ENCODE results near the gene TNFRSF6B. TPM values are rescaled to one million over a fixed set of nuclear protein-coding genes. Genes with fewer than 3 reads are reported as not detected.

Gene TNFRSF6B
- total RNA-seq, 1 donor, result 0.36 TPM

GRCh38 chr20:63653041-63653973, 43.1 kb upstream of the TNFRSF6B start, which contains the start of gene STMN3:
Gene STMN3, minus strand, starts transcription at chr20:63653424. Its CDS starts 79 bp downstream, at chr20:63653345.
- peak; percentile 87 for DNase-seq (ENCODE audit: low read depth)
- peak within 1 kb of the TSS; percentile 70 for H3K4me3 ChIP-seq (ENCODE audit: low read depth, low read length)

DNA sequence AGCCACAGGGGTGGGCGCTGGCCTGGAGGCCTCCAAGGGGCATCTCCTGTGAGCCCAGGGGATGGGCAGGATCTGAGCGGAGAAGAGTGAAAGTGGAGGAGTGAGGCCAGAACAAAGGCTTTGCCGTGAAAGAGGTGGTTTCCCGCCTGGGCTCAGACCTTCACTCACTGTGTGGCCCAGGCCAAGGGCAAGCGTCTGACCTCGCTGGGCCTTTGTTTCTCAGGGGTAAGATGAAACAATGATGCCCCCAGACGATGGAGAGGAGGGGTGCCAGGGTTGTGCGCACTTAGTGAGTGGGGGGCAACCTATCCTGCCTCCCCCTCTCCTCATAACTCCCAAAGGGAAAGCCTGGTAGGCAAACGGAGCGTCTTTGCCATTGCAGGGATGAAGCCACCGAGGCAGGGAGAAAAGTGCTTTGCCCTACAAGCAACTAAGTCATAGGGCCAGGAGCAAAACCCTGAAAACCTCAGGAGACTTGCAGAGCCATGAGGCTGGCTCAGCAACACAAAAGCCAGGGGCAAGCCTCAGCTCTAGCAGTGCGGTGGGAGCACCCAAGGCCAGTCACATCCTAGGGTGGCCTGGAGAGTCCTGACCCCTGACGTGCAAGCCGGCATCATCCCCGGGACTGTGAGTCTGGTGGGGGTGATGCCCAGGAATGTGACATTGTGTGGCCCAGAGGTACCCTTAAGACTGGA, 42.3 kb upstream of the TNFRSF6B start:
- H3K4me3 ChIP-seq (ENCODE audit: low read depth, low read length), result peak overlapping the region; percentile 56
- TF ChIP-seq CTCF (IDR thresholded peaks at IDR 0.05; ENCODE audit: insufficient read depth, low read length), result no peak
- DNase-seq (ENCODE audit: low read depth), result no peak

More at GRCh38 chr20:63653041-63653973, 43.1 kb upstream of the TNFRSF6B start, which contains the start of gene STMN3:
- no peak for TF ChIP-seq CTCF (IDR thresholded peaks at IDR 0.05; ENCODE audit: insufficient read depth, low read length)

- TF ChIP-seq CTCF (IDR thresholded peaks at IDR 0.05; ENCODE audit: insufficient read depth, low read length), result no peak
- no peak for DNase-seq (ENCODE audit: low read depth)
- no peak overlapping the region for H3K4me3 ChIP-seq (ENCODE audit: low read depth, low read length)
These were observed 41.2 kb upstream of the TNFRSF6B start for GRCh38 chr20:63655249-63655648.

DNA sequence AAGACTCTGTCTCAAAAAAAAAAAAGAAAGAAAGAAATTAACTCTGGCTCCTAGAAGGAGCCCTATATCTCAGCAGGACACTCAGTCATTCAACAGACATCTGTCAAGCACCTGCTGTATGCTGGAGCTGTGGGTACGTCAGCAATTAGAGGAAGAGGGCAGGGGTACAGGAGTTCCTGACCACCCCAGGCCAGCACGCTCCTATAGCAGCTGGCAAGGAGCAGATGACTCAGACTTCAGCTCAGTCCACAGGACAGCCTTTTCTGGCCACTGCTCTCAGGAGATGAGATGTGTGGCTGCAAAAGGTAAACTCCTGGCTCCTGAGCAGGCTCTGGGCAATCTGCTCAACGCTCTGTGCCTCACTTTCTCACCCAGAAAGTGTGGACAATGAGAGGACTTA, 40.0 kb upstream of the TNFRSF6B start:
- H3K4me3 ChIP-seq (ENCODE audit: low read depth, low read length), result no peak overlapping the region
- DNase-seq (ENCODE audit: low read depth), result no peak
- TF ChIP-seq CTCF (IDR thresholded peaks at IDR 0.05; ENCODE audit: insufficient read depth, low read length), result no peak

- TF ChIP-seq CTCF (IDR thresholded peaks at IDR 0.05; ENCODE audit: insufficient read depth, low read length), result no peak
- H3K4me3 ChIP-seq (ENCODE audit: low read depth, low read length), result peak overlapping the region; percentile 87
- DNase-seq (ENCODE audit: low read depth), result no peak
These were observed 39.1 kb upstream of the TNFRSF6B start for GRCh38 chr20:63657260-63657936.

DNA sequence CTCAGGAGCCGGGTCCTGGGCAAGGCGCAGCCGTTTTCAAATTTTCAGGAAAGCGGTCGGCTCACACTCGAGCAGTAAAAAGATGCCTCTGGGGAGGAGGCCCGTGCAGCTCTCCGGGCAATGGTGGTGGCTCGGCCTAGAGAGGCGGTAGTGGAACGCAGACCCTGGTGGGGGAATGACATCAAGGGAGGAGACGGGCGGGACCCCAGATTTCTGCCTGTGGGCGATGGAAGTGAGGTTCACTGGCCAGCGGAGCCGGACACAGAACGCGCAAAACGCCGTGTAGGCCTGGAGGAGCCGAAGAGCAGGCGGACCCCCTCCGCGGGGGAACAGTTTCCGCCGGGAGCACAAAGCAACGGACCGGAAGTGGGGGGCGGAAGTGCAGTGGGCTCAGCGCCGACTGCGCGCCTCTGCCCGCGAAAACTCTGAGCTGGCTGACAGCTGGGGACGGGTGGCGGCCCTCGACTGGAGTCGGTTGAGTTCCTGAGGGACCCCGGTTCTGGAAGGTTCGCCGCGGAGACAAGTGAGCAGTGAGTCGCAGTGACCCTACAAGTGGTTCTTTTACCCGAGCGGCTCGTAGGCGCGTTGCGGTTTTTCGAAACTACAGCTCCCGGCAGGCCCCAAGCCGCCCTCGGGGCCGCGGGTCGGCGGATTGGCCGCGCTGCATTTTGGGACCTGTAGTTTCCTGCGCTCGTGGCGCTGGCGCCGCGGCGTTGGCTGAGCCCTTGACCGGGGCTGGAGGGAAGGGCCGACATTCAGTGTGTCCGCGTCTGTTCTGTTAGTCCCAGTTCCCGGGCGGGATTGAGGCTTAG, 38.3 kb upstream of the TNFRSF6B start, which contains the start of gene RTEL1:
TSS of gene RTEL1 (plus strand) at position 376 of the 812 bp plus-strand sequence. CDS start 1,091 bp downstream, outside the sequence.
- DNase-seq (ENCODE audit: low read depth), result peak; percentile 93
- no peak for TF ChIP-seq CTCF (IDR thresholded peaks at IDR 0.05; ENCODE audit: insufficient read depth, low read length)
- H3K4me3 ChIP-seq (ENCODE audit: low read depth, low read length), result peak within 1 kb of the TSS; percentile 87
